GM18951 (cell line): ENCODE data around the gene RBM44.

Experiments used
- POLR2A ChIP-seq: IDR thresholded peaks from 4 replicates; pipeline ENCODE4 v1.6.1; 2011; ENCODE audit warnings: mild to moderate bottlenecking; ENCODE audit not compliant: insufficient read length, insufficient read depth; ENCODE audit errors: extremely low read depth
- in situ Hi-C: fragments of 300-500 bp; cut with MboI; formaldehyde crosslinking; loops from one replicate; pipeline ENCODE4 v1.12.0; 2022; ENCODE audit warnings: low sequenced_read_pairs, mixed read lengths, inconsistent platforms; ENCODE audit not compliant: unreplicated experiment

The RBM44 gene

GRCh38 chr2:237884681-237885080 is 86.1 kb downstream of the RBM44 start:
- TF ChIP-seq POLR2A = no peak
- in situ Hi-C loops = no loop called here

GRCh38 chr2:237885111-237885930 is 86.7 kb downstream of the RBM44 start:
- in situ Hi-C loops = no loop called here
- TF ChIP-seq POLR2A = no peak

- TF ChIP-seq POLR2A = no peak
- in situ Hi-C loops = no loop called here
Observed at GRCh38 chr2:237885931-237886684, 87.5 kb downstream of the RBM44 start.

DNA sequence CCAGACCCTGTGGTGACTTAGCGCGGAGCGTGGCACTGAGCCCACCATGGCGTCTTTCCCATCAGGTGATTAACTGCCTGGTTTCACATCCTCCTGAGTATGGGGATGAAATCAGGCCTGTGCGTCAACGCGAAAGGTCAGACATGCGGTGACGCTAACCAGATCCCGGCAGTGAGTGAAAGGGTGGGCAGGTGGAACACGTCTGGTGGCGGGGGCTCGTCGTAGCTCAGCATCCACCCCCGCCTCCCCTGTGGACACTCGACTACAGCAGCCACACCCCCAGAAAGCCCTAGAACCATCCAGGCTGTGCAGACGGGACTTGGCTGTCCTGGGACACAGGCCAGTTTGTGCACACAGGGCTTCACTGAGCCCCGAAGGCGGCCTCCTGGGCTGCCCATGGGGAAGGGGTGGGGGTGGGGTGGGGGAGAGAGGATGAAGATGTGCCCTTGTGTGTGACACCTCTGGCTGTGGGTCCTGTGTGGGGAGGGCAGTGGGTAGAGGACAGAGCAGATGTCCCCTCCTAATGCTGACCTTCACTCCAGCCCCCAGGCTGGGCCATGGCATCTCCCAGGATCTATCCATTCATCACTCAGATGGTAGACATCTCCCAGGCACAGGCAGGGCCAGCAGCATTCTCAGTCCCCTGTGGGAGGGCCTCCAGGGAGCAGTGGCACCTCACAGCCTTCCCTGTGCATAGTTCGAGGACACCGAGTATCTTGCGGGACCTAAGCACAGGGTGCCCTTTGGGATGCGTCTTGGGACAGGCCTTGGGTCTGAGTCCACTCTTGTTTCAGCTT is 88.3 kb downstream of the RBM44 start:
- no peak for TF ChIP-seq POLR2A
- in situ Hi-C loops = no loop called here

- in situ Hi-C loops = no loop called here
- no peak for TF ChIP-seq POLR2A
Observed at GRCh38 chr2:237888389-237888788, 89.8 kb downstream of the RBM44 start.

DNA sequence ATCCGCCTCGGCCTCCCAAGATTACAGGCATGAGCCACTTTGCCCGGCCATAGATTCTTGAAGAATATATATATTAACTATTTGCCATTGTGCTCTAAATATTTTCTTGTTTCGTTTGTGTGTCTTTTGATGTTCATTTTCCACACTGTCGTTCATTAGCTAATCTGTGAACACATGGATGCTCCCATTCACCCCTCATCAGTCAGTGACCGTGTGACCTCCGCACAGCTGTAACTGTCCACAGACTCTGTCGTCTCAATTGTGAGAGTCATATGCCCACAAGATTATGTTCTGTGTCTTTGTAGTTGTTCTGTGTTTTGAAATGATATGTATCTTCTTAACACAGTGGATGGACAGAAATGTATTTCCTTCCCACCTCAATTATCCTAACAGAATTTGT is 90.4 kb downstream of the RBM44 start:
- in situ Hi-C loops = no loop called here
- no peak for TF ChIP-seq POLR2A

DNA sequence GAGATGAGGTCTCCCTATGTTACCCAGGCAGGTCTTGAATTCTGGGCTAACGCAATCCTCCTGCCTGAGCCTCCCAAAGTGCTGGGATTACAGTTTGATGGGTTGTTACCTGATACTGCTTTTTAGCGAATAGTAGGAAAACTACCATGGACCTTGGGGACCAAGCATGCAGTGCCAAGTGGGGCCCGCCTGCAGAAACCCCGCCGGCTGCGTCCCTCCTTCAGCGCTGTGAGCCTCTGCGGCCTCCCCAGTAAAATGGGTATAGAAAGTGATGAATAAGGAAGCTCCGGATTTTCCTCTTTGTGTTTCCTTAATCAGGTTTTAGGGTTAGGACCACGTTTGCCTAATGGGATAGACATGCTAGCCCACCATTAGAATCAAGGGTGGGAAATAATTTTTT is 91.2 kb downstream of the RBM44 start:
- in situ Hi-C loops = no loop called here
- TF ChIP-seq POLR2A = no peak
